Measurements from ENCODE around the gene EXOC3L2.
A peak's percentile ranks its signal among the peaks of the same experiment; 100 is the strongest.
"Not testable (repeated sequence)": the region's sequence is repeated elsewhere in the genome, so short reads cannot be mapped to it uniquely, and the experiment has no call there.

Gene EXOC3L2

DNA sequence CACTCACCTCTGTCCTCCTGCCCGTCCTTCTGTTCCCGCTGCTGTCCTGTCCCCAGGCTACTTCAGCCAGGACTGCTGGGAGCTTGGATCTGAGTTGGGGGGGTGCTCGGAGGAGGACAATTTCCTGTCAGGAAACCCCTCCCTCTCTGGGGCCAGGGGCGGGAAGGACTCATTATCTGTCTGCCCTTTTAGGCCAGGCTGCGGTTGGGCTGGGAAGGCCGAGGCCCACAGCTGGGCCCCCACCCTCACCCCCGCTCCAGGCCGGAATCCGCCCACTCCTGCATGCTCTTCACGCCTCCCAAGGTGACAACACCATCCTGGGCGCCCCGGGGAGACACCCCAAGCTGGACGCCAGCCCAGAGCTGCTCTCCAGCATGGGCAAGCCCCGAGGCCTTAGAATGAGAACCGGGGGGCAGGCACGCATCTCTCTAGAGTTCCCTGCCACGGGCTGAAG is at the start of gene EXOC3L2:
Gene EXOC3L2 (minus strand): TSS at position 74 of the 454 bp plus-strand sequence. CDS start 6,362 bp downstream, outside the sequence.
- no peak for DNase-seq (ENCODE audit: low read depth in 2 of 2)

DNA sequence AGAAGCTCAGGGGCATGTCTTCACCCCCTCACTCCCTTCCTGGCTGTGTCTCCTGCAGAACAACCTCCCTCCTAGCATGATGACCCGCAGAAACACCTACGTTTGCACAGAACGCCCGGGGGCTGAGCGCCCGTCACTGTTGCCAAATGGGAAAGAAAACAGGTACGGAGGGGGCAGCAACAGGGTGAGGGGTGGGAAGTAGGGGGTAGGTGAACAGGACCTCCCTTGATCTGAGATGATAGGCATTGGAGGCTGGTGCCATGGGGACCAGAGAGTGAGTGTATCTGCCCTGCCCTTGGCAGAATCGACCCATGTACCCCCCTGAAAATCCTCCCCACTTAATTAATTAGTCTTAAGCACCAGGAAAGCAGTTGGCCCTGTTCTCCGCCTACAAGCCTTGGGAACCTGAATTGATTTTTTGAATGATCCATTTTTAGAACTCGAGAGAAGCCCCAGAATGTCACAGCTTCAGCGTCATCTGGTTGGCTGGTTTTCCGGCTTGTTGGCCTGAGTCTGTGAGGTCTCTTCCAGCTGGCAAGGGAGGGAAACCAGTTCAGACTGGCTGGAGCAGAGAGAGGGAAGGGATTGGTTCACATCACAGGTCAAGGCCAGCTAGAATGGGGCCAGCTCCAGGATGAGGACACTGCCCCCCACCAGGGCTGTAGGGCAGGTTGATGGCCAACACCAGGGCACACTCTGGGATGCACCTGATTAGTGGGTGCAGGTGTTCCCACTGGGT is 49.3 kb upstream of the EXOC3L2 start:
- DNase-seq (ENCODE audit: low read depth in 2 of 2), result no peak

DNA sequence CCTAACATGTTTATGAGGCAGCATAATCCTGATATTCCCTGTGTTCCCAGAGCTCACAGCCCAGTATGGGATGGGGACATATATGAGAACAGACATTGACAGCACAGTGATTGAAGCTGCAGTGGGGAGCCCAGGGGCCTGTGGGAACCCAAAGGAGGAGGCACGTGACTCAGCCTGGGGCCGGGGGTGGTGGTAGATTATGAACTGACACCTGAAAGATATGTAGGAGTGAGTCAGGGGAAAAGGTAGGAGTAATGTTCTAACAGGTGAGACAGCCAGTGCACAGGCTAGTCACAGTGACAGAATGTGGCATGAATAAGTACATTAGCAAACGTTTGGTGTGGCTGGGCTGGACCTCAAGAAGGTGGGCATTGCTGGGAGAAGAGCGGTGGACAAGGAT is 48.5 kb upstream of the EXOC3L2 start:
- peak; percentile 2 to 3 for DNase-seq (ENCODE audit: low read depth in 2 of 2)

DNA sequence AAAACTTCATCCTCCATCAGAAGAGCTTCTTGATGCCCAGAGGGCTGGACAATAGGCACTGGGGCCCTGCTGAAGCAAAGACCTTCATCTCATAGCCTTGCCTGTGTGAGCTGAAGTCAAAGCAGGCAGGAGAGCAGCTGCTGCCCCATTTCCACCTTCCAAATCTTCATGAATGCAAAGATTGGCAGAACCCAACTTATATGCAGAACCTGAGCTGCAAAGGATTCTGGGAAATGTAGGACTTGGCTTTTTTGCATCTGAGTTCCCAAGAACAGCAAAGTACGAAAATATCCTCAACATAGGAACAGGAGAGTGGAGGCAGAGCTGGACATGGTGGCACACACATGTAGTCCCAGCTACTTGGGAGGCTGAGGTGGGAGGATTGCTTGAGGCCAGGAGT is 46.6 kb upstream of the EXOC3L2 start:
- no peak for DNase-seq (ENCODE audit: low read depth in 2 of 2)

DNA sequence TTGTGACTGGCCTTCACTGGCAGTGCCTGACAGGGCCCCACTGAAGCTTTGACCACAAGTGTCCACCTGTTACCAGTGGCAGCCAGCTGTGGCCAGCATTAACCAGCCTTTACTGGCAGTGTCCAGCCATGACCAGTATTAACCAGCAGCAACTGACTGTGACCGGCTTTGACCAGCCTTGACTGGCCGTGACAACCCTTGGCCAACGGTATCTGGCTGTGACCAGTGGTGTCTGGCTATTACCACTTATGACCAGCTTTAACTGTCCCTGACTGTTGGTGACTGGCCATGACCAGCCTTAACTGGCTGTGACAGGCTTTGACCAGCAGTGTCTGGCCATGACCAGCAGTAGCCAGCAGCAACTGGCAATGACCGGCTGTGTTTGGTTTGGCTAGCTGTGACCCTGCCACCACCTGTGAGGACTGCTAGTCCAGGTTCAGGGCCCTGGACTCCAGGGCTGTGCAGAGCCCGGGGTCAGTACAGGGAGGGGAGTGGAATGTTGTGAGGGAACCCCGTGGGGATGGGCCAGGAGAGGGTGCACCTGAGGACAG is 45.2 kb upstream of the EXOC3L2 start:
- no peak for DNase-seq (ENCODE audit: low read depth in 2 of 2)

DNA sequence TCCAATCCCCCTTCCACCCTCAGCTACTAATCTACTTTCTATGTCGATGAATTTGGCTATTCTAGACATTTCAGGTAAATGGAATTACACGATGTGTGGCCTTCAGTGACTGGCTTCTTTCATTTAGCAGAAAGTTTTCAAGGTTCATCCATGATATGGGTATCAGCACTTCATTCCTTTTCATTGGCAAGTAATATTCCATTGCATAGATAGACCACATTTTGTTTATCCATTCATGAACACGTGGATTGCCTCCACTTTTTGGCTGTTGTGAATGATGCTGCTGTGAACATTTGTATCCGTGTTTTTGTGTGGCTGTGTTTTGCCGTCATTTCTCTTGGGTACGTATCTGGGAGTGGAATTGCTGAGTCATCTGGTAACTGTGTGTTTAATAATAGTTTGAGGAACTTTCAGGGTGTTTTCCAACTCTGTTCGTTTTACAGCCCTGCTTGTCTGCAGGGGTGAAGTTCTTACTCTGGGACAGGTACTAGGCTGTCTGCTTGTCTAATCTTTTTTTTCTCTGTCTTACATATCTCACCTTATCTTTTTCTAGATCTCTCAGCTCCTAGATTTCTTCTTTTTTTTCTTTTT is 38.3 kb upstream of the EXOC3L2 start:
- no peak for DNase-seq (ENCODE audit: low read depth in 2 of 2)

DNA sequence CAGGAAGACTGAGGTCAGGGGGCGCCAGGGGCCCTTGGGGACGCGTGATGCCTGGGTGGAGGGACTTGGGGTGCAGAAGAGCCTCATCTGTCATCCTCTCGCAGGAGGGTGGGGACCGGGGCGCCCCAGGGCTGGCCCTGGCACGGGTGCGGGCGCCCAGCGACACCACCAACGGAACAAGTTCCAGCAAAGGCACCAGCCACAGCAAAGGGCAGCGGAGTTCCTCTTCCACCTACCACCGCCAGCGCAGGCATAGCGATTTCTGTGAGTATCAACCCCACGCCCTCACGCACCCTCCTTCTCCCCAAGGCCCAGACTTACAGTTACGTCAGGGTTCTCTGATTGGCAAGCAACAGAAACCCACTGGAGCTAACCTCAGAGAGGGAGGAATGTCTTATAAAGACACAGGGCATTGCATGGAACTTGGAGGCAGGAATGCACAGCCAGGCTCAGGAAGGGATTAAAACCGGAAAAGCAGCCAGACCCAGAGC is 35.3 kb upstream of the EXOC3L2 start:
- no peak for DNase-seq (ENCODE audit: low read depth in 2 of 2)

DNA sequence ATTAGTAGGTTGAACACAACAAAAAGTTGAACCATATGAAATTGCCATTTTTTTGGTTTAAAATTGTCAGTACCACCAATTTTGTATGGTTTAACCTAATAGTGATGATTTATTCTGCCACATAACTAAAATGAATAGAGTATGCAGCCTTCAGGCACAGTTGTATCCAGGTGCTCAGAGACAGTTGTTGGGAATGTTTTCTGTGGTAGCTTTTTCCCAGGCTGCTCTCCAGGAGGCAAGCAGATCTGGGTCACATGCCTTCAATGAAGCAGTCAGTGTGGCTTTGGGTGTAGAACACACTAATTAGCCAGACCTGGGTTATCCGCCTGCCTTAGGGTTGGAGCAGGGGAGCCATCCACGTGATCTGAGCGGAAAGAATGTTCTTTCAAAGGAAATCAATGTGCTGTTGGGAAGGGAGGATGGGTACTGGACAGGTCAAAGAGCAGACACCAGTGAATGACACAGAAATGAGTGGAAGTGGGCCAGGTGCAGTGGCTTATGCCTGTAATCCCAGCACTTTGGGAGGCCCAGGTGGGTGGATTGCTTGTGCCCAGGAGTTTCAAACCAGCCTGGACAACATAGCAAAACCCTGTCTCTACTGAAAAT is 34.5 kb upstream of the EXOC3L2 start:
- no peak for DNase-seq (ENCODE audit: low read depth in 2 of 2)

DNA sequence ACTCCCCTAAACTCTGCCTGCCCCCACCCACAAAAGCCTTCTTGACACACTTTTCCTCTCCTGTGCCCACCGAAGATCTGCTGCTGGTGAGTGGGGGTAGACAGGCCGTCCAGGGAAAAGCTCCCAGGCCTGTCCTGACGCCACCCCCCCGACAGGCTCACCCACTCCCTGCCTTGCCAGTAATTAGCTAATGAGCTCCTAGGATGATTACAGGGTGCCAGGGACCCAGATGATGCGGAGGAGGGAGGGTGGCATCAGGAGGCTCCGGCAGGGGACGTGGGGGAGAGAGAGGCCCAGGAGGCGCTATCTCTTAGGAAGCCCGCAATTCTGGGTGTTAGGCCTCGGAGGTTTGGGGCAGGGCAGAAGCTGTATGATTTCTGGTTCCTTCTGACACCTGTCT is 32.9 kb upstream of the EXOC3L2 start:
- no peak for DNase-seq (ENCODE audit: low read depth in 2 of 2)

DNA sequence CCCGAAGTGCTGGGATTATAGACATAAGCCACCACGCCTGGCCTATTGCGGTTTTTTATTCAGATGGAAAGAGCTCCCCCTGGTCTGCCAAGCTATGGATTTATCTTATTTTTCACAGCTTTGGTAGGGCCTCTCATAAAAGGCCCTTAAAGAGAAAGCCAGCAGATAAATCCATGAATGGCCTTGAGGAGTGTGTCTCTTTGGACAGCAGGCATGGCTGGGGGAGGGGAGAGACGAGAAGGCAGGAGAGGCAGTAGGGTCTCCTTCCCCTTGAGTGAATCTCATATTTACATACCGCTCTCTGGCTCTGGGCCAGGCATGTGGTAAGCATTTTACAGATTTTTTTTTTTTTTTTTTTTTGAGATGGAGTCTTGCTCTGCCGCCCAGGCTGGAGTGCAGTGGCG is 31.1 kb upstream of the EXOC3L2 start:
- no peak for DNase-seq (ENCODE audit: low read depth in 2 of 2)

DNA sequence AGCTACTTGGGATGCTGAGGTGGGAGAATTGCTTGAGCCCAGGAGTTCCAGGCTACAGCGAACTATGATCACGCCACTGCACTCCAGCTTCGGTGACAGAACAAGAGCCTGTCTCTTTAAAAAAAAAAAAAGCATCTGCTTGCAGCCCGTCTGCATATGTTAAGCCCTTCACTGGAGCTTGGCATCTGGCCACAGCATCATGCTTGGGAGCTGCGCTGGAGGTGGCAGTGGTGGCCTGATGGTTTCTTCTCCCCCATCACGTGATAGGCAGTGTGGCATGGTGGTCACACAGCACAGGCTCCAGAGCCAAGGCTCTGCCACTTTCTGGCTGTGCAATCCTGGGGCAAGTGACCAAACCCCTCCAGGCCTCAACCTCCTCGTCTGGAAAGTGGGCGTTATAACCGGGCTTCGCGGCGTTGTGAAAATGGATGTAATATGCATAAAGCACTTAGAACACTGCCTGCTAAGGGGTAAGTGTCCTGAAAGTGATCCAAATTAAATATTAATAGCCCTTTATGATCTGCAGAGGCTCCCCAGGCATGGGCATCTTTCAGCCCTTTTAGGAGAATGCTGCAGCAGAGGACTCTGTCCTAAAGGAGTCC is 30.3 kb upstream of the EXOC3L2 start:
- no peak for DNase-seq (ENCODE audit: low read depth in 2 of 2)

DNA sequence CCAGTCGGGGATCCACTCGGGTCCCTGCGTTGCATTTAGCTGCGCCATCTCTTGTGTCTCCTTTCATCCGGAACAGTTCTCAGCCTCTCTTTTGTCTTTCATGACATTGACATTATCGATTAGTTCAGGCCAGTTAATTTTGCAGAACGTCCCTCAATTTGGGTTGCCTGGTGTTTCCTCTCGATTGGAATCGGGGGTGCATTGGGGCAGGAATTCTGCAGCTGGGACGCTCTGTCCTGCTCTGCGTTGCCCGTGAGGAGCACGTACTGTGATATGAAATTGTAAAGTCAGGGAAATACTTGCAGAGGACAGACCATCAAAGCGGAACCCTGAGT is 28.3 kb upstream of the EXOC3L2 start:
- DNase-seq (ENCODE audit: low read depth in 2 of 2), result no peak

DNA sequence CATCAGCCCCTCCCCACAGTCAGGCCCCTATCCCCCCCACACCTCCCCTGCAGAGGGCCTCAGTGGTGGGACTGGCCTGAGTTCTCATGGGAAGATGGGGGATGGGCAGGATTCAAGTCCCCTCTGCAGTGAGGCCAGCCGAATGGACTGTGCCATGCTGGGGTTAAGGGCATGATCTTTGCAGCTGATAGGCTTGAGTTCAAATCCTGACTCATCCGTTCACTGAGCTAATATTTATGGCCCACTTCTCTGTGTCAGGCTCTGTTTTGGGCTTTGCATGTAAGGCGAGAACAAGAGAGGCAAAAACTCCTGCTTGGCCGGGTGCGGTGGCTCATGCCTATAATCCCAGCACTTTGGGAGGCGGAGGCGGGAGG is 26.5 kb upstream of the EXOC3L2 start:
- no peak for DNase-seq (ENCODE audit: low read depth in 2 of 2)

DNA sequence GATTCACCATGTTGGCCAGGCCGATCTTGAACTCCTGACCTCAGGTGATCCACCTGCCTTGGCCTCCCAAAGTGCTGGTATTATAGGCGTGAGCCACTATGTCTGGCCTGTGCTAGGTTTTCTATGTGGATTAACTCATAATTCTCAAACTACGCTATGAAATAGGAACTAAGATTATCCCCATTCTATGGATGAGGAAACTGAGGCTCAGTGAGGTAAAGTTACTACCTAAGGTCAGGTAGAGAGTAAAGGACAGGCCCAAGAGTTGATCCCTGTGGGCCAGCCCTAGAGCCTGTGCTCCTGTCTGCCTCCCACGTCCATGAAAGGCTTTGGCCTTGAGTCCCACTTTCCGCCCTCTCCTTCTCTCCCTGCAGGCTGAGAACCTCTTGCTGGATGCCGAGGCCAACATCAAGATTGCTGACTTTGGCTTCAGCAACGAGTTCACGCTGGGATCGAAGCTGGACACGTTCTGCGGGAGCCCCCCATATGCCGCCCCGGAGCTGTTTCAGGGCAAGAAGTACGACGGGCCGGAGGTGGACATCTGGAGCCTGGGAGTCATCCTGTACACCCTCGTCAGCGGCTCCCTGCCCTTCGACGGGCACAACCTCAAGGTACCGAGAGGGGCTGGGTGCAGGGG is 26.0 kb upstream of the EXOC3L2 start:
- DNase-seq (ENCODE audit: low read depth in 2 of 2), result no peak

DNA sequence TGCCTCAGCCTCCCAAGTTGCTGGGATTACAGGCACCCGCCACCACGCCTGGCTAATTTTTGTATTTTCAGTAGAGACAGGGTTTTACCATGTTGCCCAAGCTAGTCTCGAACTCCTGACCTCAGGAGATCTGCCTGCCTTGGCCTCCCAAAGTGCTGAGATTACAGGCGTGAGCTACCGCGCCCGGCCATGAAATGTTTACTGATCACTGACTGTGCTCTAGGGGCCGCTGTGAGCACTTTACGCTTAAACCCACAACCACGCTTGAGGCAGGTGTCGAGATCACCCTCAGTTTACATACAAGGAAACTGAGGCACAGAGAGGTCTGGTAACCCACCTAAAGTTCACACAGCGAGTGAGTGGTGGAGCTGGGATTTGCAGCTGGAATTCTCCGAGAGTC is 24.7 kb upstream of the EXOC3L2 start:
- DNase-seq (ENCODE audit: low read depth in 2 of 2), result not testable (repeated sequence)

DNA sequence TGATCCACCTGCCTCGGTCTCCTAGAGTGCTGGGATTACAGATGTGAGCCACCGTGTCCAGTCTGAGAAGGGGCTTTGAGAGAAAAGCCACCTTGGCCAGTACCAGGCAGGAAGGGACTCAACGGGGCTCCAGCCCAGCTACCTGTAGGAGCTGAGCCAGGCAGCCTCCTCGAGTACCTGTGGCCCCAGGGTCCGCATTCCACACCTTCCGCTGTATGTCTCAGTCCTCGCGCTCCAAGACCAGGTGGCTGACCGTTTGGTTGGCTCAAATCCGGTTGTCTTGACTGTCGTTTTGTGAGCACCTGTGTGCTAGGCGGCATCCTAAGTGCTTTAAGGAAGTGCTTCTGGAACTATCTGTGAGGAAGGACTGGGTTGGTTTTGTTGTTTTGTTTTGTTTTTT is 22.1 kb upstream of the EXOC3L2 start:
- DNase-seq (ENCODE audit: low read depth in 2 of 2), result no peak

DNA sequence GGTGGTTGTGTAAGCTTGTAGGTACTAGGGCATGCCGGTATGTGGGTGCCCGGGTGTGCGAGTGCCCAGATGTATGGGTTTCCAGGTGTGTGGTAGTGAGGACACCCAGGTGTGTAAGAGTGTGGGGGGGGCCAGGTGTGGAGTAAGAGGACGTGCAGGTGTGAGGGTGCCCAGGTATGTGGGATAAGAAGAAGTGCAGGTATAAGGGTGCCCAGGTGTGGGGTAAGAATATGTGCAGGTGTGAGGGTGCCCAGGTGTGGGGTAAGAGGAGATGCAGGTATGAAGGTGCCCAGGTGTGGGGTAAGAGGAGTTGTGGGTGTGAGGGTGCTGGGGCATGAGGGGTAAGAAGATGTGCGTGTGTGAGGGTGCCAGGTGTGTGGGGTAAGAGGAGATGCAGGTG is 20.2 kb upstream of the EXOC3L2 start:
- no peak for DNase-seq (ENCODE audit: low read depth in 2 of 2)

DNA sequence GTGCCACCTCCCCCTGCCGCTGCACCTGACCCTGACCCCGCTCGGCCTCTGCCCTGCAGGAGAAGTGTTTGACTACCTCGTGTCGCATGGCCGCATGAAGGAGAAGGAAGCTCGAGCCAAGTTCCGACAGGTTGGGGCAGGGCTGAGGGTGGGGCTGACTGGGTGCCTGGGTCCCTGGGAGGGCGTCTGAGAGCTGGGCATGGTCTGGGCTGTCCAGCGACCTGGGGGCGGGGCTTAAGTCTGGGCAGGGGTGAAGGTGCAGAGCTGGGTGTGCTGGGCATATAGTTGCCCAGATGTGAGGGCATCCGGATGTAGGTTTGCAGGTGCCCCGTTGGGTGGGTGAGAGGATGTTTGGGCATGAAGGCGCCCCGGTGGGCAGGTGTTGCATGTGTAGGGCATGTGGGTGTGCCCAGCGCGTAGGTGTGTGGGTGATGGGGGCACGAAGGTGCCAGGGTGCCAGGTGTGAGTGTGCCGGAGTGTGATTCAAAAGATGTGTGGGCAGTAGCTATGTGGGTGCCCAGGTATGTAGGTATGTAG is 19.6 kb upstream of the EXOC3L2 start:
- no peak for DNase-seq (ENCODE audit: low read depth in 2 of 2)

DNA sequence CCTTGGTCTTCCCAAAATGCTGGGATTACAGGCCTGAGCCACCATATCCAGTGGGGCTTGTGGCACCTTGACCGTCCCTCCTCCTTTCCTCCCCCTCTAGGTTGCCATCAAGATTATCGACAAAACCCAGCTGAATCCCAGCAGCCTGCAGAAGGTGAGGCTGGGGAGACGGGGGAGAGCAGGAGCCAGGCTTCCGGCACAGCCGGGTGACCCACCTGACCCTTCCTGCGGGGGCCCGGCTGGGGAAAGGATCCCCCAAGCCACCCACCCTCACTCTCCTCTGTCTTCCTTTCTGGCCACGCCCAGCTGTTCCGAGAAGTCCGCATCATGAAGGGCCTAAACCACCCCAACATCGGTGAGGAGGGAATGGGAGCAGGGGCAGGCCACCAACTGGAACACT is 17.8 kb upstream of the EXOC3L2 start:
- no peak for DNase-seq (ENCODE audit: low read depth in 2 of 2)

DNA sequence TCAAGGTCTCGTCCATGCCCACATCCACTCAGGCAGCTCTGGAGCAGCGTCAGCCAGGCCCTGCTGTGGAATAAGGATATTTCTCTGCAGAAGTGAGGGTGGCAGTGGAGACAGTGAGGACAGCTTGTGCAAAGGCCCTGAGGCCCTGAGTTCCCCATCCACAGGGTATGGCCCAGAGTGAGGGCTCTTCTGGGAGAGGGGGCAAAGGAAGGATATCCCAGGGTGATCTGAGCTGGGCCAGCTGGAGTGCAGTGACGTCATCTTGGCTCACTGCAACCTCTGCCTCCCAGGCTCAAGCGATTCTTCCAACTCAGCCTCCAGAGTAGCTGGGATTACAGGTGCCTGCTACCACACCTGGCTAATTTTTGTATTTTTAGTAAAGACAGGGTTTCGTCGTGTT is 17.4 kb upstream of the EXOC3L2 start:
- DNase-seq (ENCODE audit: low read depth in 2 of 2), result no peak

DNA sequence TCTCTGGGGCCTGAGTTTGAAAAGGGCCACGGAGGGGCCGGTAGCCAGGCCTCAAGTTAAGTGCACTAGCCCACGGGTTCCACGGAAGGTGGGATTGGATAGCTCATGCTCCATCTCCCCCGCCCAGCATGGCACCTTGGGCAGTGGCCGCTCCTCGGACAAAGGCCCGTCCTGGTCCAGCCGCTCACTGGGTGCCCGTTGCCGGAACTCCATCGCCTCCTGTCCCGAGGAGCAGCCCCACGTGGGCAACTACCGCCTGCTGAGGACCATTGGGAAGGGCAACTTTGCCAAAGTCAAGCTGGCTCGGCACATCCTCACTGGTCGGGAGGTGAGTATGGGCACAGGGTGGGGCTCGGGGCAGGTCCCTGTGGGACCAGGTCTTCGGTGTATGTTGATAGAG is 13.7 kb upstream of the EXOC3L2 start:
- no peak for DNase-seq (ENCODE audit: low read depth in 2 of 2)

DNA sequence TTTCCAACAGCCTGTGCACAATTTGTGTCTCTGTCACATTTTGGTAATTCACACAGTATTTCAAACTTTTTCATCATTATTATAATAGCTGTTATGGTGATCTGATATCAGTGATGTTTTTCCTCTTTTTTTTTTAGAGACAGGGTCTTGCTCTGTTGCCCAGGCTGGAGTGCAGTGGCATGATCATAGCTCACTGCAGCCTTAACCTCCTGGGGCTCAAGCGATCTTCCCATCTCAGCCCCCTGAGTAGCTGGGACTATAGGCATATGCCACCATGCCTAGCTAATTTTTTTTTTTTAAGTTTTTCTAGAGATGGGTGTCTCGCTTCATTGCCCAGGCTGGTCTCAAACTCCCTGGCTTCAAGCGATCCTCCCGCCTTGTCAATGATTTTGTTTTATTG is 11.6 kb upstream of the EXOC3L2 start:
- no peak for DNase-seq (ENCODE audit: low read depth in 2 of 2)

Measured in activated CD4-positive, alpha-beta T cell treated with anti-CD3 and anti-CD28 coated beads for 24 hours (primary cell).